ENCODE measurements around the gene HOXD9.

HOXD9 gene

DNA sequence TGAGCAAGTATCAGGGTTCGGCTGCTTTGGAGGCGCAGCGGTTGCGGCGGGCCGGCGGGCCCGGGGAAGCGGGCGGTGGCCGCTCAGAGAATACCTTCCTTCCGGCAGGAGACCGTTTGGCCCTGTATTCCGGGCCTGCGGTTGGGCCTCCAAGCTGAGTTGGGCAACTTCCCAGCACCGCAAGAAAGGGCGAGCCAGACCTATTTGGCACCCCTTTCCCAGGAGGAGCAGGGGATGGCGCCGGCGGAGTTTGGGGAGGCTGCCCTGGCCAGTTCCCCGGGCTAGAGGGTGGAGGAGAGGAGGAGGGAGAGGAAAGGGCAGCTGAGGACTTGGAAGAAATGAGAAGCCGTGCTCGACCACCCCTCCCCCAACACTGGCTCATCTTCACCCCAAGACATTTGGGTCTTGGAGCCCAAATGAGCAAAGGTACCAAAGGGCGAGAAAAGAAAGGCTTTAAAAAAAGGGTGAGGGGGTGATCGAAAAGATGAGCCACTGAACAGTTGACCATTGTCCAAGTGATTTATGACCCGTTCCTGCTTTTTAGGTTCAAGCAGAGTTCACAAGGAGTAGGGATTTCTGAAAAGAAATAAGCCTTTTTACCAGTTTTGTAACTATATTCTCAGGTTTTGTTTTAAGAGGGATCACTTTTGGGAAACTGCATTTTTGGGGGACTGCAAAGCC, 43.0 kb downstream of the HOXD9 start:
- peak; percentile 28 for DNase-seq (ENCODE audit: low spot score)

DNA sequence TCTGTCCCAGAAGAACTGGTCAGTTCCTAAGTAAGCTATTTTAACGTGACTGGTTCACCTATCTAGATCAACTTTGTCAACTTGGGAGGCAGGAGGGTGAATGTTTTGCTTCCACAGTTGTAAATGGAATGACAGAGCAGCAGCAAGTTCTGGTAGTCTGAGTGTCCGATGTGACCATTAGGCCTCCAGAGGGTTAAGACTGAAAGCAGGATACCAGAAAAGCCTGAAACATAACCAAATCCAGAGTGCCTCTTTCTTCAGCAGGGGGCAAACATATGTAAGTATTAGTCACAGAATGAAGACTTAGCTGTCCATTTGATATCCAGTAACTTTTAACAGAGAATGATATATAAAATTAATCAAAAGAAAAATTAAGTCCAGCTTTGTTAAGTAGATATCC, 43.8 kb downstream of the HOXD9 start:
- no peak for DNase-seq (ENCODE audit: low spot score)

DNA sequence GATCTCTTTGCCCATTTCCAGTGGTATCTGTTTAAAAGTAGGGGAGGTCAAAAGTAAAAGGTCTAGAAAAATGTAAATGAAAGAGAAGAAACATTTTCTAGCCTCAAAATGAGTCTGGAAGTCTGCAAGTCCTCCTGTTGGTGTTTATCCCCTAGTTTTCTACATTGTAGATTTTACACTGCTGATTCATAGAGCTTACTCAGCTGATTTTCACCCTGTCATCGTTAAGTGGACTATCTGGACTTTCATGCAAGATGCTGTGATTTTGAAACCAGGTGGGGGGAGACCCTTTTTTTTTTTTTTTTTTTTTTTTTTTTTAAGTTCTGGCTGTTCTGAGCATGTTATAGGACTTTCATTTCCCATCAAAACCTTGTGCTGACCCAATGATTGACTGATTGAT, 44.9 kb downstream of the HOXD9 start:
- no peak for DNase-seq (ENCODE audit: low spot score)

- no peak for DNase-seq (ENCODE audit: low spot score)
Observed at GRCh38 chr2:176169181-176169580, 46.7 kb downstream of the HOXD9 start.

DNA sequence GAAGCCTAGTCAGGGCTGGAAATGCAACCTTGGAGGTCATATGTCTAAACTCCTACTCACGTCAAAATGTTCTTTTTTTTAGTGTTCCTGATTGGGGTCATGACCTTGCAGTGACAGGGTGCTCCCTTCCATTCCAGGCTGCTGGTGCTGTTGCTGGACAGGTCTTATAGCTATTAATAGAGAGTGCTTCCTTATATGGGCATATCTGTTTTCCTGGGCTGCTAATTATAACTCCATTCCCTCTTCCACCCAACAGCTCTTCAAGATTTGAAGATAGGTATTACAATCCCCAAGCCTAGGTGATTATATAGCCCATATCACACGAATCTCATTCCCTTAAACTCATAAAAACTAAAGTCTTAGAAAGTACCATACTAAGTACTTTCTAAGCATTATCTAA, 47.2 kb downstream of the HOXD9 start:
- no peak for DNase-seq (ENCODE audit: low spot score)

- no peak for DNase-seq (ENCODE audit: low spot score)
Observed at GRCh38 chr2:176170602-176171305, 48.2 kb downstream of the HOXD9 start.

DNA sequence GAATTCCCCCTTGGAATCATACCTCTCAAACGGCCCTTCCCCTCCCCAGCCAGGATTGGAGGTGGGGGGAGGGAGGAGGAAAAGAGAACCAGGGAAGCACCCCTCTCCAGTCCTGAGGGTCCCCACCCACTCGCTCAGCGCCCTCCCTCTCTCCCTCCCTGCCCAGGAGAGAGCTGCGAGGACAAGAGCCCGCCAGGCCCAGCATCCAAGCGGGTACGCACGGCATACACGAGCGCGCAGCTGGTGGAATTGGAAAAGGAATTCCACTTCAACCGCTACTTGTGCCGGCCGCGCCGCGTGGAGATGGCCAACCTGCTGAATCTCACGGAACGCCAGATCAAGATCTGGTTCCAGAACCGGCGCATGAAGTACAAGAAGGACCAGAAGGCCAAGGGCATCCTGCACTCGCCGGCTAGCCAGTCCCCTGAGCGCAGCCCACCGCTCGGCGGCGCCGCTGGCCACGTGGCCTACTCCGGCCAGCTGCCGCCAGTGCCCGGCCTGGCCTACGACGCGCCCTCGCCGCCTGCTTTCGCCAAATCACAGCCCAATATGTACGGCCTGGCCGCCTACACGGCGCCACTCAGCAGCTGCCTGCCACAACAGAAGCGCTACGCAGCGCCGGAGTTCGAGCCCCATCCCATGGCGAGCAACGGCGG, 49.0 kb downstream of the HOXD9 start:
- DNase-seq (ENCODE audit: low spot score) = no peak

GRCh38 chr2:176172007-176172894, 49.7 kb downstream of the HOXD9 start:
- DNase-seq (ENCODE audit: low spot score) = no peak

GRCh38 chr2:176172895-176173566, 50.5 kb downstream of the HOXD9 start:
- peak; percentile 33 for DNase-seq (ENCODE audit: low spot score)

- DNase-seq (ENCODE audit: low spot score) = no peak
Observed at GRCh38 chr2:176173567-176174381, 51.3 kb downstream of the HOXD9 start.

GRCh38 chr2:176174382-176174823, 51.9 kb downstream of the HOXD9 start:
- DNase-seq (ENCODE audit: low spot score) = no peak

Measured in SW480 (cell line).